Measurements from ENCODE around the gene ESR1.

DNA sequence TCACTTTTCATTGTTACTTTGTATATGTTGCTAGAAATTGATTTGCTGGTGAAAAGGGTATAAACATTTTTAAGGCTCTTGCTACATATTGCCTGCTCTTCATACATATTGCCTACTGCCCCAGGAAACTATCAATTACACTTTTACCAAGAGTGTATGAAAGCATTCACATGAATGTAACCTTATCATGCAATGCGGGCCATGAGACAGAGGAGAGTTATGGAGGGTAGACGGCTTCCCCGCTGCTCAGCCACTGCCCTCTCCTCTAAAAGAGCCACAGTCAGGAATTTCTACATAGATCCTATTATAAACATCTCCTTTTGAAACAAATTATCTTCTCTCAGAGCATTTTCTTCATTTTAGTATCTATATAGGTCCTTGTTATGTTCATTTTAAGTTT is 264.4 kb downstream of the ESR1 start:
- TF ChIP-seq EZH2 (IDR thresholded peaks at IDR 0.05; ENCODE audit: insufficient read depth, poor library complexity, severe bottlenecking): no peak
- TF ChIP-seq EZH2phosphoT487 (IDR thresholded peaks at IDR 0.05; ENCODE audit: insufficient read depth, low read depth): no peak
